ENCODE measurements around the gene PLEKHN1. TPM values are rescaled to one million over a fixed set of nuclear protein-coding genes. Genes with fewer than 3 reads are reported as not detected.

PLEKHN1 gene
- total and polyA plus RNA-seq, 3 experiments from 2014 or later: 0.49 to 3.5 (median 2.7) TPM

DNA sequence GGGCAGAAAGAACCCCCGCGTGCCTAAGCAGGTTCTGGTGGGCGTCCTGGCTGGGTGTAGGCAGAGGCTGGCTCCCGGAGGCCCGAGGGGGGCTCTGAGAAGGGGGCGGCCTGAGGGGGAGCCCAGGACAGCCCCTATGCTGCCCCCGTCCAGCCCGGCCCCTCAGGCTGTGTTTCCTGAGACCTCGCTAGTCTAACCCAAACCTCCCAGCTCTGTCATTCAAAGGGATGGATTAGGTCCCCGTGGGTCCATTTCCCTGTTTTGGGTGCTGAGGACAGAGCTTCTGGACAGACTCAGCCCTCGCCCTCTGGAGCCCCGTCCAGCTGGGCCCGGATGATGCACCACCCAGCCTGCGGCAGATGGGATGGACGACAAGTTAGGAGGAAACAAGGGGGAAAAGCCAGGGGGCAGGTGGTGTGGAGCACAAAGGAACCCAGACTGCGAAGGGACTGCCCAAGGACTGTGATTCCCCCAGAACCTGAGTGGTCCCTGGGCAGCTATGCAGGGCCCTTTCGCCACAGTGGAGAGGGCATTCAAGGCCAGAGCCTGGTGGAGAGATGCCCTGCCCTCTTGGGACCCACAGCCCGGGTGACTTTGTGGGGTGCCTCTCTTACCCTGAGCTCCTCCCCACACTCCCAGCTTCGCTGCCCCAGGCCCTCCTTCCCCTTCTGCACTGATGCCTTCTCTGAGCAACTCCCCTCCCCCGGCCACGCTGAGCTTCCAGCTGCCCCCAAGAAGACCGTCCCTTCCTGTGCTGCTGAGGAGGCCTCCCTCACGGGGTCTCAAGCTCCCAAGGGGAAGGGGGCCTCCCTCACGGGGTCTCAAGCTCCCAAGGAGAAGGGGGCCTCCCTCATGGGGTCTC is 30.8 kb downstream of the PLEKHN1 start:
- Mint-ChIP-seq H3K9me3 (peaks cover 0 to 4% (median 0%) of the 10 kb centered on the region in 5 donors), H3K4me1 (peaks cover 5 to 14% (median 6%) of the 10 kb centered on the region in 3 donors), H3K36me3 (peaks cover 0 to 2% (median 0%) of the 10 kb centered on the region in 3 donors), H3K27ac (peak overlapping the region in 1 of 8 donors; percentile 69), H3K4me3 (peak overlapping the region in 2 of 7 donors; percentile 27 to 45), H3K27me3 (peaks cover 32 to 38% of the 10 kb centered on the region in 2 donors)
- ChIA-PET CTCF (interaction anchor here (1.4 to 4.3 kb wide), 2 partner anchors 13 to 295 kb away, joined by 3 to 17 read pairs; no protein-coding TSS in a partner anchor), POLR2A (no interaction called here)
- Histone ChIP-seq H3K27ac (ENCODE audit: low read depth, low read length) (no peak overlapping the region), H3K36me3 (ENCODE audit: insufficient read depth, low read length) (no peaks in the 10 kb centered on the region), H3K27me3 (ENCODE audit: insufficient read depth, low read length, poor library complexity, severe bottlenecking) (peaks cover 16% of the 10 kb centered on the region), H3K4me1 (ENCODE audit: insufficient read depth, low read length) (peaks cover 17% of the 10 kb centered on the region), H3K9me3 (ENCODE audit: low read length) (no peaks in the 10 kb centered on the region), H3K4me3 (ENCODE audit: low read length) (no peak overlapping the region)
- DNase-seq: no peak

DNA sequence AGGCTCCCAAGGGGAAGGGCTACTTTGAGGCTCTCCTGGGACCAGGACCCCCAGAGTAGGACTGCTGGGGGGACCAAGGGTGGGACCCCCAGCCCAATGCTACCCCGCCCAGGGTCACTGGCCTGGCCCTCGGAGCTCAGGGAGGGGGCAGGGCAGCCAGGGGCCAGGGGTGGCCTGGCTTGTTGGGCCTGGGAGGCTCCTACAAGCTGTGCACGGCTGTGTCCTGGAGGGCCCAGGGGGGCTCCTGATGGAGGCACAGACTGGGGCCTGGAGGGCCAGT is 31.4 kb downstream of the PLEKHN1 start:
- no peak overlapping the region for H3K27ac Mint-ChIP-seq
- DNase-seq: peak in 1 of 5 donors; percentile 48
- H3K4me1 Mint-ChIP-seq: peaks cover 5 to 16% (median 6%) of the 10 kb centered on the region in 3 donors
- ChIA-PET POLR2A (no interaction called here), CTCF (interaction anchor here (1.4 to 4.3 kb wide), 2 partner anchors 14 to 294 kb away, joined by 3 to 17 read pairs; no protein-coding TSS in a partner anchor)
- Histone ChIP-seq H3K36me3 (ENCODE audit: insufficient read depth, low read length) (no peaks in the 10 kb centered on the region), H3K4me3 (ENCODE audit: low read length) (no peak overlapping the region), H3K27ac (ENCODE audit: low read depth, low read length) (no peak overlapping the region), H3K9me3 (ENCODE audit: low read length) (no peaks in the 10 kb centered on the region), H3K4me1 (ENCODE audit: insufficient read depth, low read length) (peaks cover 17% of the 10 kb centered on the region), H3K27me3 (ENCODE audit: insufficient read depth, low read length, poor library complexity, severe bottlenecking) (peaks cover 16% of the 10 kb centered on the region)
- H3K36me3 Mint-ChIP-seq: no peaks in the 10 kb centered on the region
- H3K9me3 Mint-ChIP-seq: no peaks in the 10 kb centered on the region
- H3K4me3 Mint-ChIP-seq: no peak overlapping the region
- peaks cover 32 to 37% of the 10 kb centered on the region in 2 donors for H3K27me3 Mint-ChIP-seq

DNA sequence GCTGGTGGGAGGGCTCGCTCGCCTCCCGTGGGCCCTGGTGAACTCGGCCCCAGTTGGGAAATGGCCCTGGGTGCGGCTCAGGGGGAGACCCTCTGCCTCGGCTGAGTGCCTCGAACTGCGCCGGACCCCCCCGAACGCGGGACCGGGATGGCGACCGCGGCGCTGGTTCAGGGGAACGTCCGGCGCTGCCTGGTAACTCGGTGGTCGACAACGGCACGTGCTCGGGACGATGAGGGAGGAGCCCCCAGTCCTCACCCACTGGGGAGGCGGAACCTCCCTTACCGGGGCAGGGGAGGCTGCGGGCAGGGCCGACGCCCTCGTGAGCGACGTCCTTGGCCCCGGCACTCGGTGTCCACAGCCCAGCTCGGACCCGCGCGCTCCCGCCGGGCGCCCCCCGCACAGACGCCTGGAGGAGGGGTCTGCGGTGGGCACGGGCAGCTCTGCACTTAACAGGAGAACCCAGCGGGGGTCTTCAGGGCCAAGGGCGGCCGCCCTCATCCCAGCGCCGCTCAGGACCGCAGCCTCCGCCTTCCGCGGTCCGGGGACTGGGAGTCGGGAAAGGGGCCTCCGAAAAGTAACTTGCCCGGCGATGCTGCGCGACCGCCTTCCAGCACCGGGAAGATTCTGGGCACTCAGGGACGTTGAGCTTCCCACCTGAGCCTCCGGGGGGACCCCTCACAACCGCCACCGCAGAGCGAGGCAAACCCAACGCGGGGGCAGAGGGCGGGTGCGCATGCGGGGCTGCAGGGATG is 31.9 kb downstream of the PLEKHN1 start:
- Histone ChIP-seq H3K27me3 (ENCODE audit: insufficient read depth, low read length, poor library complexity, severe bottlenecking) (peaks cover 21% of the 10 kb centered on the region), H3K4me1 (ENCODE audit: insufficient read depth, low read length) (peaks cover 17% of the 10 kb centered on the region), H3K9me3 (ENCODE audit: low read length) (no peaks in the 10 kb centered on the region), H3K36me3 (ENCODE audit: insufficient read depth, low read length) (no peaks in the 10 kb centered on the region), H3K27ac (ENCODE audit: low read depth, low read length) (no peak overlapping the region), H3K4me3 (ENCODE audit: low read length) (no peak overlapping the region)
- Mint-ChIP-seq H3K9me3 (no peaks in the 10 kb centered on the region), H3K27ac (no peak overlapping the region), H3K4me1 (peaks cover 5 to 16% (median 6%) of the 10 kb centered on the region in 3 donors), H3K36me3 (no peaks in the 10 kb centered on the region), H3K4me3 (peak overlapping the region in 1 of 7 donors; percentile 84), H3K27me3 (peaks cover 33 to 38% of the 10 kb centered on the region in 2 donors)
- ChIA-PET CTCF (interaction anchor here (1.4 kb wide), 1 partner anchor 294 kb away, joined by 3 read pairs; no protein-coding TSS in a partner anchor), POLR2A (interaction anchor here (1.3 kb wide), 1 partner anchor 20 kb away, joined by 3 read pairs; no protein-coding TSS in a partner anchor)
- DNase-seq: no peak

DNA sequence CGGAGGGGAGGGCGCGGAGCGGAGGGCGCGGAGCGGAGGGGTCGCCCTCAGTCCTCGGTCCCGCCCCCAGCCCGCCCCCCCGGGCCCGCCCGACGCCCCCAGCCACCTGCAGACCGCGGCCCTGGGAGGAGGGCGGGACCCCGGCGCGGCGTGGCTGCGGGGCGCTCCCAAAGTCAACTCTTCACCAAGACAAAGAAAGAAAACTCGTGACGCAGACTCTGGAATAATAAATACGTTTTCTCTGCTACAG is 32.4 kb downstream of the PLEKHN1 start:
- no peak overlapping the region for H3K4me3 ChIP-seq (ENCODE audit: low read length)
- Mint-ChIP-seq H3K4me1 (peaks cover 5 to 16% (median 6%) of the 10 kb centered on the region in 3 donors), H3K27ac (no peak overlapping the region), H3K9me3 (no peaks in the 10 kb centered on the region), H3K27me3 (peaks cover 33 to 41% of the 10 kb centered on the region in 2 donors), H3K4me3 (no peak overlapping the region), H3K36me3 (no peaks in the 10 kb centered on the region)
- no peak overlapping the region for H3K27ac ChIP-seq (ENCODE audit: low read depth, low read length)
- CTCF ChIA-PET: no interaction called here
- no peaks in the 10 kb centered on the region for H3K36me3 ChIP-seq (ENCODE audit: insufficient read depth, low read length)
- DNase-seq: no peak
- POLR2A ChIA-PET: interaction anchor here (1.3 kb wide), 1 partner anchor 19 kb away, joined by 3 read pairs; no protein-coding TSS in a partner anchor
- H3K27me3 ChIP-seq (ENCODE audit: insufficient read depth, low read length, poor library complexity, severe bottlenecking): peaks cover 24% of the 10 kb centered on the region
- H3K4me1 ChIP-seq (ENCODE audit: insufficient read depth, low read length): peaks cover 17% of the 10 kb centered on the region
- H3K9me3 ChIP-seq (ENCODE audit: low read length): no peaks in the 10 kb centered on the region

DNA sequence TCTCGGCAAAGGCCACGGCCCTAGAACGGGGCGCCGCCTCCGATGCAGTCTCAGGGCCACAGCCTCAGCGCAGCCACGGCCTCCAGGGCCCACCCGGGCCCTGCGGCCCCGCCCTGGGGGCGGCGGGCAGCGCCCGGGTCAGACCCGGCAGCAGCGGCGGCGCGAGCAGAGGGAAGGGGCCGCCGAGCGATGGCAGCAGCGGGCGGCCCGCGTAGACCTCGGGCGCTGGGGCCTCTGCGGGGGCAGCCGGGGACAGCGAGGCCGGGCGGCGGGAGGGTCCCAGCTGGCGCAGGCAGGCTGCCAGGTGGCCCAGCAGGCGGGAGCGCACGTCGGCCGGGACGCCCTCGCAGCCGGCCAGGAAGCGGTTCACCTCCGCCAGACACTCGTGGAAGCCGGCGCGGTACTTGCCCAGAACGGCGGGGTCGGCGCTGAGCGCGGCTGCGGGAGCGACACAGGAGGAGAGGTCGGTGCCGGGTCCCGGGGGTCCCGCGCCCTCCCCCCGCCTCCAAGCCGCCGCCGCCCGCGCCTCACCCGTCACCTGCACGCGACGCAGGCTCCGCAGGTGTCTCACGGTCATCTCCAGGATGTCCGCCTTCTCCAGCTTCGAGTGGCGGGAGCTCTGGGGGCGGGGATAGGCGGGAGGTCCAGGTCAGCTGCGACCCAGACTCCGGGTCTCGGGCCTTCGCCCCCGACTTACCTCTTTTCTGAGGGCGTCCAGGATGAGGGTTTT is 32.9 kb downstream of the PLEKHN1 start:
- no peak overlapping the region for H3K27ac ChIP-seq (ENCODE audit: low read depth, low read length)
- ChIA-PET CTCF (no interaction called here), POLR2A (interaction anchor here (1.3 kb wide), 1 partner anchor 19 kb away, joined by 3 read pairs; no protein-coding TSS in a partner anchor)
- H3K4me3 ChIP-seq (ENCODE audit: low read length): no peak overlapping the region
- peaks cover 17% of the 10 kb centered on the region for H3K4me1 ChIP-seq (ENCODE audit: insufficient read depth, low read length)
- no peaks in the 10 kb centered on the region for H3K36me3 Mint-ChIP-seq
- H3K27ac Mint-ChIP-seq: peak overlapping the region in 2 of 8 donors; percentile 42 to 93
- no peaks in the 10 kb centered on the region for H3K36me3 ChIP-seq (ENCODE audit: insufficient read depth, low read length)
- peak overlapping the region in 5 of 7 donors; percentile 27 to 64 (median 47) for H3K4me3 Mint-ChIP-seq
- peaks cover 29 to 42% of the 10 kb centered on the region in 2 donors for H3K27me3 Mint-ChIP-seq
- no peaks in the 10 kb centered on the region for H3K9me3 ChIP-seq (ENCODE audit: low read length)
- DNase-seq: peak in 4 of 5 donors; percentile 19 to 58 (median 39)
- peaks cover 0 to 1% (median 0%) of the 10 kb centered on the region in 5 donors for H3K9me3 Mint-ChIP-seq
- H3K4me1 Mint-ChIP-seq: peaks cover 5 to 16% (median 6%) of the 10 kb centered on the region in 3 donors
- H3K27me3 ChIP-seq (ENCODE audit: insufficient read depth, low read length, poor library complexity, severe bottlenecking): peaks cover 28% of the 10 kb centered on the region

DNA sequence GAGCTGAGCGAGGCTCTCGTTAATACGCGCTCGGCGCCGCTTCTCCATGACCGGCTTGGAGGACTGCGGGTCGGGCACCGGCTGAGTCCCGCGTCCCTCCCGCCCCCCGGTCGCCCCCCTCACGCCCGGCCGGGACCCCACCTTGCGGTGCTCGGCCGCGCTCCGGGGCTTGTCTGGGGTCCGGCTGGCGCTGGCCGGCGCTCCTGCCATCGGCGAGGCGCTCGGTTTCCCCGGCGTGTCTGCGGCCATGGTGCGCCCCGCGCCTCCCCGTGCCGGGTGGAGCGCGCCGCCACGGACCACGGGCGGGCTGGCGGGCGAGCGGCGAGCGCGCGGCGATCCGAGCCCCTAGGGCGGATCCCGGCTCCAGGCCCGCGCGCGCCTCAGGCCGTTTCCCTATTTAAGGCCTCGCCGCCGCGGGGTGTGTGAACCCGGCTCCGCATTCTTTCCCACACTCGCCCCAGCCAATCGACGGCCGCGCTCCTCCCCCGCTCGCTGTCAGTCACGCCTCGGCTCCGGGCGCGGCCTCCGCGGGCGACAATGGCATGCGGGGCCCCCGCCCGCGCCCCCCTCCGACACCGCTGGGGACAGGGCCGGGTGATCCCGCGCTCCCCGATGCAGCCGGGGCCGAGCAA is 33.6 kb downstream of the PLEKHN1 start, which contains the start of gene HES4:
Gene HES4 (minus strand): TSS at position 373 of the 632 bp plus-strand sequence. CDS start 124 bp downstream, at position 249.
- POLR2A ChIA-PET: no interaction called here
- H3K4me1 ChIP-seq (ENCODE audit: insufficient read depth, low read length): peaks cover 20% of the 10 kb centered on the region
- Mint-ChIP-seq H3K27ac (peak within 1 kb of the TSS in 7 of 8 donors; percentile 85 to 94 (median 91)), H3K36me3 (no peaks in the 10 kb centered on the region), H3K4me1 (peaks cover 9 to 20% (median 9%) of the 10 kb centered on the region in 3 donors), H3K9me3 (peaks cover 0 to 2% (median 0%) of the 10 kb centered on the region in 5 donors), H3K27me3 (peaks cover 30 to 45% of the 10 kb centered on the region in 2 donors), H3K4me3 (peak within 1 kb of the TSS; percentile 66 to 88 (median 78))
- H3K4me3 ChIP-seq (ENCODE audit: low read length): peak within 1 kb of the TSS; percentile 39
- no peaks in the 10 kb centered on the region for H3K9me3 ChIP-seq (ENCODE audit: low read length)
- peaks cover 34% of the 10 kb centered on the region for H3K27me3 ChIP-seq (ENCODE audit: insufficient read depth, low read length, poor library complexity, severe bottlenecking)
- no peaks in the 10 kb centered on the region for H3K36me3 ChIP-seq (ENCODE audit: insufficient read depth, low read length)
- H3K27ac ChIP-seq (ENCODE audit: low read depth, low read length): peak within 1 kb of the TSS; percentile 63
- CTCF ChIA-PET: no interaction called here
- DNase-seq: peak; percentile 40 to 56 (median 49)

Data from CD8-positive, alpha-beta memory T cell (primary cell).